ENCODE data around the gene BOC. TPM values are rescaled to one million over a fixed set of nuclear protein-coding genes. Genes with fewer than 3 reads are reported as not detected.

Gene BOC
- total and polyA plus RNA-seq, 2 of the 4 experiments (the other 2 are of a cell fraction), result 6.8 to 15.2 TPM

DNA sequence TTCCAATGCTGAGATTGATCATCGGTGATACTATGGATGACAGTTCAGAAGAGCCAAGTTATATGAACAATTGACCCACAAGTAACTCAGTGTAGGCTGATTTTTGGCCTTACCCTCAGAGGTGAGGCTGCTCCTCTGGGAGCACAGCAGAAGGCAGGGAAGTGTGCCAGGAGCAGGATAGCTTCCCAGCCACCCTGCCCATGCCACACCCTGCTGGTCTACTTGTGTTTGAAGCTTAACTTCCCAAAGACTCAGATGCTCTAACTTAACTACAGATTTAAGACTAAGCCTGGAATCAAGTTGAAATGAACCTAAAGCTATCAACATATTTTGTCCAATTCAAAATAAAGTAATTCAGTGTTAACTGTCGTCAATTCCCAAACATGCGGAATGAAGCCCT is 77.5 kb downstream of the BOC start (continued):
- TF ChIP-seq, protein P1, sequence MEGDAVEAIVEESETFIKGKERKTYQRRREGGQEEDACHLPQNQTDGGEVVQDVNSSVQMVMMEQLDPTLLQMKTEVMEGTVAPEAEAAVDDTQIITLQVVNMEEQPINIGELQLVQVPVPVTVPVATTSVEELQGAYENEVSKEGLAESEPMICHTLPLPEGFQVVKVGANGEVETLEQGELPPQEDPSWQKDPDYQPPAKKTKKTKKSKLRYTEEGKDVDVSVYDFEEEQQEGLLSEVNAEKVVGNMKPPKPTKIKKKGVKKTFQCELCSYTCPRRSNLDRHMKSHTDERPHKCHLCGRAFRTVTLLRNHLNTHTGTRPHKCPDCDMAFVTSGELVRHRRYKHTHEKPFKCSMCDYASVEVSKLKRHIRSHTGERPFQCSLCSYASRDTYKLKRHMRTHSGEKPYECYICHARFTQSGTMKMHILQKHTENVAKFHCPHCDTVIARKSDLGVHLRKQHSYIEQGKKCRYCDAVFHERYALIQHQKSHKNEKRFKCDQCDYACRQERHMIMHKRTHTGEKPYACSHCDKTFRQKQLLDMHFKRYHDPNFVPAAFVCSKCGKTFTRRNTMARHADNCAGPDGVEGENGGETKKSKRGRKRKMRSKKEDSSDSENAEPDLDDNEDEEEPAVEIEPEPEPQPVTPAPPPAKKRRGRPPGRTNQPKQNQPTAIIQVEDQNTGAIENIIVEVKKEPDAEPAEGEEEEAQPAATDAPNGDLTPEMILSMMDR (conservative IDR thresholded peaks at IDR 0.05; ENCODE audit: low read depth, low read length), result no peak
- TF ChIP-seq POLR2A (IDR thresholded peaks at IDR 0.05; ENCODE audit: low read depth, low read length), result no peak

DNA sequence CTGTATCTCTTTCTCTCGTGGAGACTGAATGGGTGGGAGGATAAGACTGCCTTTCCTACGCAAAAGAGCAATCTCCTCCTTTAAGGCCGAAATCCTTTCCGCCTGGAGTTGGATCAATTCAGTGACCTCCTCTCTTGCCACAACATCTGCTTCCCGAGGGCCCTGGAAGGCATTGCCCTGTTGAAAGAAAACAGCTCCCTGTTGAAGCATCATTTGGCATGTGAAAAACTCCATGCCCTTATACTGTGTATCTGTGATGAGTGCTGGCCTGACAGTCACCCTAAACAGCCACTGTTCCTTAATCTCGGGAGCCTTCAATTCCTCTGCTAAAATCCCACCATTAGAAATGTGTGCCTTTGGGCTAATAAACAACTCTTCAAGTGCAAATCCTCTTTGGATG is 80.2 kb downstream of the BOC start:
- no peak overlapping the region for H3K23ac ChIP-seq (ENCODE audit: low read depth, low read length)
- 33% methylated on average over 1 of the region's 6 CpGs; no CpG with 5 or more reads in 1 of the 2 experiments for WGBS, 2 experiments (ENCODE audit: extremely low coverage in 2 of 2, insufficient read length in 1 of 2)
- no peak overlapping the region for H2AK9ac ChIP-seq (replicated peaks; ENCODE audit: low read depth, low read length, poor library complexity)
- TF ChIP-seq CEBPB (IDR thresholded peaks at IDR 0.05; ENCODE audit: low read depth, low read length) (no peak), BHLHE40 (IDR thresholded peaks at IDR 0.05; ENCODE audit: low read depth, low read length) (no peak), NFE2L2 (IDR thresholded peaks at IDR 0.05; ENCODE audit: low read depth, low read length) (no peak), SMC3 (IDR thresholded peaks at IDR 0.05; ENCODE audit: low read depth, low read length) (no peak), MAZ (IDR thresholded peaks at IDR 0.05; ENCODE audit: borderline replicate concordance, low read depth, low read length) (no peak), MAFK (IDR thresholded peaks at IDR 0.05; ENCODE audit: low read depth, low read length) (no peak), RFX5 (IDR thresholded peaks at IDR 0.05; ENCODE audit: low read depth, low read length) (no peak), POLR2A (IDR thresholded peaks at IDR 0.05; ENCODE audit: low read depth, low read length) (no peak), CHD1 (IDR thresholded peaks at IDR 0.05; ENCODE audit: low read depth, low read length) (no peak), RCOR1 (IDR thresholded peaks at IDR 0.05; ENCODE audit: insufficient replicate concordance, low read length) (no peak), MXI1 (IDR thresholded peaks at IDR 0.05; ENCODE audit: borderline replicate concordance, low read depth, low read length) (no peak)
- TF ChIP-seq, protein P2, sequence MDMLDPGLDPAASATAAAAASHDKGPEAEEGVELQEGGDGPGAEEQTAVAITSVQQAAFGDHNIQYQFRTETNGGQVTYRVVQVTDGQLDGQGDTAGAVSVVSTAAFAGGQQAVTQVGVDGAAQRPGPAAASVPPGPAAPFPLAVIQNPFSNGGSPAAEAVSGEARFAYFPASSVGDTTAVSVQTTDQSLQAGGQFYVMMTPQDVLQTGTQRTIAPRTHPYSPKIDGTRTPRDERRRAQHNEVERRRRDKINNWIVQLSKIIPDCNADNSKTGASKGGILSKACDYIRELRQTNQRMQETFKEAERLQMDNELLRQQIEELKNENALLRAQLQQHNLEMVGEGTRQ (IDR thresholded peaks at IDR 0.05; ENCODE audit: low read depth, low read length), result no peak
- TF ChIP-seq, protein P3, sequence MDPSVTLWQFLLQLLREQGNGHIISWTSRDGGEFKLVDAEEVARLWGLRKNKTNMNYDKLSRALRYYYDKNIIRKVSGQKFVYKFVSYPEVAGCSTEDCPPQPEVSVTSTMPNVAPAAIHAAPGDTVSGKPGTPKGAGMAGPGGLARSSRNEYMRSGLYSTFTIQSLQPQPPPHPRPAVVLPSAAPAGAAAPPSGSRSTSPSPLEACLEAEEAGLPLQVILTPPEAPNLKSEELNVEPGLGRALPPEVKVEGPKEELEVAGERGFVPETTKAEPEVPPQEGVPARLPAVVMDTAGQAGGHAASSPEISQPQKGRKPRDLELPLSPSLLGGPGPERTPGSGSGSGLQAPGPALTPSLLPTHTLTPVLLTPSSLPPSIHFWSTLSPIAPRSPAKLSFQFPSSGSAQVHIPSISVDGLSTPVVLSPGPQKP (IDR thresholded peaks at IDR 0.05; ENCODE audit: borderline replicate concordance, low read depth, low read length), result no peak

More for the DNA sequence above, 80.2 kb downstream of the BOC start:
- ATAC-seq (ENCODE audit: low read depth) (no peak), DNase-seq (no peak)
- in situ Hi-C loops (cut with MboI; ENCODE audit: low sequenced_read_pairs), result loop anchor here (25.0 kb wide), 1 partner anchor 654 kb away; the partner anchor contains the start of gene CCDC80
- intact Hi-C loops (cut with micrococcal nuclease), result no loop called here
- peaks cover 4% of the 10 kb centered on the region; the same call in 1 of the 2 replicates for H3K9me1 ChIP-seq (ENCODE audit: insufficient read depth, low read length)
- H2BK20ac ChIP-seq (ENCODE audit: low read depth, low read length), result no peak overlapping the region
- H2BK5ac ChIP-seq (ENCODE audit: low read depth, low read length, poor library complexity, severe bottlenecking), result no peak overlapping the region
- H4K91ac ChIP-seq (ENCODE audit: insufficient read depth, low read depth, low read length), result no peak overlapping the region
- no peak overlapping the region for H4K8ac ChIP-seq (ENCODE audit: low read depth in 2 of 2, low read length in 2 of 2)
- H3K14ac ChIP-seq (replicated peaks; ENCODE audit: low read depth, low read length), result no peak overlapping the region
- H3K27me3 ChIP-seq (ENCODE audit: control insufficient read depth, insufficient read depth, low read length), result peaks cover 12% of the 10 kb centered on the region; the same call in 1 of the 2 replicates
- H3K79me1 ChIP-seq (ENCODE audit: low read depth in 1 of 2, low read length in 2 of 2), result no peaks in the 10 kb centered on the region
- H3K4ac ChIP-seq (ENCODE audit: low read depth, low read length), result no peak overlapping the region
- no peak overlapping the region for H2BK120ac ChIP-seq (ENCODE audit: low read depth, low read length)
- BruUV-seq (replicated peaks), result no TSS peak
- H3K9me3 ChIP-seq (ENCODE audit: control insufficient read depth, insufficient read depth, low read length), result no peaks in the 10 kb centered on the region
- no peak overlapping the region for H3K27ac ChIP-seq (ENCODE audit: insufficient read depth, low read length)
- no peak overlapping the region for H2AFZ ChIP-seq (replicated peaks; ENCODE audit: low read length, poor library complexity)
- ChIA-PET CTCF (no interaction called here), POLR2A (ENCODE audit: unreplicated experiment) (no interaction called here)
- no peak overlapping the region for H3K18ac ChIP-seq (ENCODE audit: low read depth, low read length)
- peaks cover 5% of the 10 kb centered on the region for H3K4me1 ChIP-seq (ENCODE audit: control insufficient read depth, insufficient read depth, low read length)
- H4K20me1 ChIP-seq (ENCODE audit: insufficient read depth, low read length), result peaks cover 3% of the 10 kb centered on the region; the same call in 1 of the 2 replicates
- H3K9ac ChIP-seq (ENCODE audit: low read depth, low read length), result no peak overlapping the region
- H3K4me2 ChIP-seq (ENCODE audit: low read depth, low read length), result no peak overlapping the region
- H4K5ac ChIP-seq (ENCODE audit: low read depth, low read length), result no peak overlapping the region
- dilution Hi-C loops (cut with HindIII; ENCODE audit: low sequenced_read_pairs, unreplicated experiment), result no loop called here
- H2AK5ac ChIP-seq (ENCODE audit: low read depth, low read length), result no peak overlapping the region
- no peak overlapping the region for H3K56ac ChIP-seq (ENCODE audit: extremely low read depth, insufficient read depth, low read length)
- no peak overlapping the region for H3K4me3 ChIP-seq (ENCODE audit: insufficient read depth, low read depth, low read length)
- no peak overlapping the region for H2BK15ac ChIP-seq (ENCODE audit: low read depth, low read length)
- no peaks in the 10 kb centered on the region for H3K36me3 ChIP-seq (ENCODE audit: control insufficient read depth, insufficient read depth, low read length)
